RPMI7951 (cell line): ENCODE measurements around the gene PCSK7. TPM values are rescaled to one million over a fixed set of nuclear protein-coding genes. Genes with fewer than 3 reads are reported as not detected.
A peak's percentile ranks its signal among the peaks of the same experiment; 100 is the strongest.
"Not testable (repeated sequence)": the region's sequence is repeated elsewhere in the genome, so short reads cannot be mapped to it uniquely, and the experiment has no call there.

Experiments
- DNase-seq: peaks from one replicate; pipeline ENCODE4 v3.0.0-alpha.2; 2012; ENCODE audit warnings: low read depth
- total RNA-seq: library from RNA; depleted of rRNA; stranded (reverse); fragments of >200 nt; shearing (Covaris generic); gene quantifications from 2 replicates; pipeline ENCODE4 v1.2.3, GENCODE V29; 2014

PCSK7 gene
- total RNA-seq, 1 experiment from 2014 or later = 31.4 TPM

DNA sequence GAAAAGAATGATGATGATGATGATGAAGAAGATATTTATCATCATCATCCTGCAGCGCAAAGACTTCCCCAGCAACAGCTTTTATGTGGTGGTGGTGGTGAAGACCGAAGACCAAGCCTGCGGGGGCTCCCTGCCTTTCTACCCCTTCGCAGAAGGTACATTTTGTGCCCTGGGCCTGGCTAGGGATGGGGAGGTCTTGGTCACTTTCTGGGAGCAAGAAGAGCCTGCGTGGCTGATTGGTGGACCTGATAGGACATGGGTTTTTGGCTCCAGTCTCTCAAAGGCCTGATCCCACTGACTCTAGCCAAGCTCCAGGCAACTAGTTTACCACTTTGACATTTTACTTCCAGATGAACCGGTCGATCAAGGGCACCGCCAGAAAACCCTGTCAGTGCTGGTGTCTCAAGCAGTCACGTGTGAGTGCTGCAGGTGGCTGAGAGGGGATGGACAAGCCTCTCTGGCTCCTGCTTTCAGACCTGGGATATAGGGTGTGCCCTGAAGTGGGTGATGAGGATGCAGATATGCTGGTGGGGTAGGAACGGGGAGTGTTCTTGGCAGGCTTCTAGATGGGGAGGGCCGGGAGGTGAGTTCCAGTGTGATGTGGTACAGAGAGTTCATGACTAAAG lies 48.0 kb downstream of the PCSK7 start:
- no peak for DNase-seq

DNA sequence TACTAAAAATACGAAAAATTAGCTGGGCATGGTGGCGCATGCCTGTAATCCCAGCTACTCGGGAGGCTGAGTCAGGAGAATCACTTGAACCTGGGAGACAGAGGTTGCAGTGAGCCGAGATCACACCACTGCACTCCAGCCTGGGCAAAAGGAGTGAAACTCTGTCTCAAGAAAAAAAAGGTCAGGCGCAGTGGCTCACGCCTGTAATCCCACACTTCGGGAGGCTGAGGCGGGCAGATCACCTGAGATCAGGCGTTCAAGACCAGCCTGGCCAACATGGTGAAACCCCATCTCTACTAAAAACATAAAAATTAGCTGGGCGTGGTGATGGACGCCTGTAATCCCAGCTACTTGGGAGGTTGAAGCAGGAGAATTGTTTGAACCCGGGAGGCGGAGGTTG lies 48.7 kb downstream of the PCSK7 start:
- DNase-seq = not testable (repeated sequence)

DNA sequence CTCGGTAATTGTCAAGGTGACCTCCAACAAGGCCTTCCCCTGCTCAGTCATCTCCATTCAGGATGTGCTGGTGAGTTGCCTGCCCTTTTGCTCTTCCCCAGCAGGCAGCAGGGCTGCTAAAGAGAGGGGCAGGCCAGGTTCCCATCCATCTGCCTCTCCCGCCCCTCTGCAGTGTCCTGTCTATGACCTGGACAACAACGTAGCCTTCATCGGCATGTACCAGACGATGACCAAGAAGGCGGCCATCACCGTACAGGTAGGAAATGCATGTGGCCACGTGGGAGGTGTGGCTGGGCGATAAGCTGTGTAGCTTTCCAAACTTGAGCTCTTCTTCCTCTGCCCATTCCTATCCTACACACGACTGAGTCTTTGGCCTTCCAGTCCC lies 49.3 kb downstream of the PCSK7 start:
- no peak for DNase-seq

DNA sequence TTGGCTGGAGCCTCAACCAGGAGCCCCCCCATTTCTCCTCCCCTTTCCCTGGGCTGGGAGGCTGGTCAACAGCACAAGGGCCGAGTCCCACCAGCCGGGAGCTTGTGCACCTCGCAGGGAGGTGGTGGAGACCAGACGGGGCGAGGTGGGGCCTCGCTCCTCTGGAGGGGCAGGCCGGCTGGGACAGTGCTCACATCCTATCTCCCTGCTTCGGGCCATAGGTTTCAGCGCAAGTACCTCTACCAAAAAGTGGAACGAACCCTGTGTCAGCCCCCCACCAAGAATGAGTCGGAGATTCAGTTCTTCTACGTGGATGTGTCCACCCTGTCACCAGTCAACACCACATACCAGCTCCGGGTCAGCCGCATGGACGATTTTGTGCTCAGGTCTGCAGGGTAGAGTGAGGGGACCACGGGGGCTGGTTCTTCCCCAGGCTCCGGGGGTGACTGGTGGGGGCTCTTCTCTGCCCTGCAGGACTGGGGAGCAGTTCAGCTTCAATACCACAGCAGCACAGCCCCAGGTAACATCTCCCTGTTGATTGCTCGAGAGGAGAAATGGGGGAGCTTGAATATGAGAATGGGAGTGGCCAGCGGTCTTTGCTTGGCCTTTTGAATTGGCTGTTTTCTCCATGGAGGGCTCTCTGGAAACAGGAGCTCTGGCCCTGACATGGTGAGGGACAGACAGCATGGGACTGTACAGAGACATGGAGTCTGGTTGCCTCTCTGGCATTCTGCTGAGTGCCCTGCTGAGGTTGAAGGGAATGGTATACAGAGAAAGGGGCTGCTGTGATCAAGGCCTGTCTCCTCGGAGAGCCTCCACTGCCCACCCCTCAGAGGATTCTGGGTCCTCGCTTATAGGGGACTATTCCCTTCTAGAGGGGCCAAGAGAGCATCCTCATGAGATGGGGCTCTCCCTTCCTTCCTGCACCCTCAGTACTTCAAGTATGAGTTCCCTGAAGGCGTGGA lies 50.0 kb downstream of the PCSK7 start:
- DNase-seq = no peak

DNA sequence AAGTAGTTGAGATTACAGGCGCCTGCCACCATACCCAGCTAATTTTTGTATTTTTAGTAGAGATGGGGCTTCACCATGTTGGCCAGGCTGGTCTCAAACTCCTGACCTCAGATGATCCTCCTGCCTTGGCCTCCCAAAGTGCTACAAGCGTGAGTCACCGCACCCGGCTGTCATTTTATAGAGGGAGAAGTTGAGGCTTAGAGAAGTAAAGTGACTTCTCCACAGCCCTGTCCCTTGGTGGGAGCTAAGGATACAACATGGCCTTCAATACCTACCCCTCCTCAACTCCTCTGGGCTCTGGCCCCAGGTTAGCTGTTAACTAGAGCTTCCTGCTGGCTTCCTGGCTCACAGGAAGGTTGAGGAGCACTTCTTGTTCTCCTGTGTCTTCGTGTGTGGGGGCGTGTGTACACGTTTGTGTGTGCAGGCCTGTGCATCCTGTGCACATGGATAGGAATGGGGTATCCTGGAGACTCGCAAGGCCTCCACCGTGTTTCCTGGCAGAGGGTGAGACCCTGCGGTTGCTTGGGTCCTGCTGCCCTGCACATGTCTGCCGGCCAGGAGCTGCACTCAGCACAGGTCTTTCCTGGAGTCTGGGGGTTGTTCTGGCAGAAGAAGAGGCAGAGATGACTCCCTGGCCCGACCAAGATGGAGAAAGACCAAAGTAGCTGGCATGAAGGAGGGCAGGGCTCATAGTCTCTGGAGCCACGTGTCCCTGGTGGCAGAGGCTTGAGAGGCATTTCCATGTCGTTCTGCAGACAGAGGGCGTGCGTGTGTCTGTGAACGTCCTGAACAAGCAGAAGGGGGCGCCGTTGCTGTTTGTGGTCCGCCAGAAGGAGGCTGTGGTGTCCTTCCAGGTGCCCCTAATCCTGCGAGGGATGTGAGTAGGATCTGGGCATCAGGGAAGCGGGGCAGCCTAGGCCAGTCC lies 51.0 kb downstream of the PCSK7 start:
- DNase-seq = no peak

DNA sequence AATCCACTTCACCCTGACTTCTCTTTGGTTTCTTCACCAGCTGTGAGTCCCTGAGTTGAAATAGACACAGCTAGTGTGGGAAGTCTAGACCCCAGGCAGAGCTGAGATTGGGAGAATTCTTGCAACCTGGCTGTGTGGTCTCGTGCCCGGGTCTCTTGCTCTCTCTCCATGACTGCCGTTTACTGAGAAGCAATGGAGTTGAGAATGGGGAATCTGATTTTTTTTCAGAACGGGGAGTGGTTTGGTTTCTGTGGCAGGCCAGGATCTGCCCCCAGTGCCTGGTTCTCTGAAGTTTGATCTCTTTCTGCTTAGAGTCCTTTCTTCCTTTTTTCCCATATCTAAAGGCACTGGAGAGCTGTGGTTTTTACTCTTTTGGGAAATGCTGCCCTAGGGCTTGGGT lies 51.9 kb downstream of the PCSK7 start:
- peak; percentile 55 for DNase-seq

DNA sequence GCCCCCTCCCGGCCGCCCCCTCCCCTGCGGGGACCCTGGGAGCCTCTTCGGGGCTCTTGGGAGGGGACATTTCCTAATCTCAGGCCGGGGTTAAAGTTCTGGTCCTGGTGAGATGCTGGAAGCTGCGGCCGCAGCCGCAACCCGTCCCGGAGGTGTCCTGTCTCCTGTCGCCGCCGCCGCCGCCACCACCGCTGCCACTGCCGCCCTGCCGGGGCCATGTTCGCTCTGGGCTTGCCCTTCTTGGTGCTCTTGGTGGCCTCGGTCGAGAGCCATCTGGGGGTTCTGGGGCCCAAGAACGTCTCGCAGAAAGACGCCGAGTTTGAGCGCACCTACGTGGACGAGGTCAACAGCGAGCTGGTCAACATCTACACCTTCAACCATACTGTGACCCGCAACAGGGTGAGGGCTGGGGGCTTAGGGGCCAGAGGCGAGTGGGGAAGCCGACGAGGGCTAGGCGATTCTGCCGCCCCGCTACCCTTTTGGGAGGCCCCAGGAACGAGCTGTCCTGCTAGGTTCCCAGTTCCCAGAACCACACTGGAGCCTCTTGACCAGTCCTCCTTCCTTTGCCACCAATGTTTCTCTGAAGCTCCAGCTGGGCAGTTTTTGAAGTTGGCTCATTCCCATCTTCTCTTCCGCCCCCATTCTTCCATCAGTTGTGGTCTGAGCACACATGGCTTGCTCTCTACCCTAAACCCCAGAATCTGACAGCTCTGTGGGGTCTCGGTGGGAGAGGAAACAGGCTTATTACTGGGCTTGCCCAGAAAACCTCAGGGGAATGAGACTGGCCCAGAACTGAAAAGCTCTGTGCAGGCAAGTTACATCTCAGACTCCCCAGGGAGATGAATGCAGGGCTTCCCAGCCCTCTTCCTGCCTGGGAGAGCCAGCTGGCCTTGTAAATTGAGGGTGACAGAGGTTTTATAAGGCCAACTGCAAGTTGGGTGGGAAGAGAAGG lies 52.5 kb downstream of the PCSK7 start:
- DNase-seq = peak; percentile 46

DNA sequence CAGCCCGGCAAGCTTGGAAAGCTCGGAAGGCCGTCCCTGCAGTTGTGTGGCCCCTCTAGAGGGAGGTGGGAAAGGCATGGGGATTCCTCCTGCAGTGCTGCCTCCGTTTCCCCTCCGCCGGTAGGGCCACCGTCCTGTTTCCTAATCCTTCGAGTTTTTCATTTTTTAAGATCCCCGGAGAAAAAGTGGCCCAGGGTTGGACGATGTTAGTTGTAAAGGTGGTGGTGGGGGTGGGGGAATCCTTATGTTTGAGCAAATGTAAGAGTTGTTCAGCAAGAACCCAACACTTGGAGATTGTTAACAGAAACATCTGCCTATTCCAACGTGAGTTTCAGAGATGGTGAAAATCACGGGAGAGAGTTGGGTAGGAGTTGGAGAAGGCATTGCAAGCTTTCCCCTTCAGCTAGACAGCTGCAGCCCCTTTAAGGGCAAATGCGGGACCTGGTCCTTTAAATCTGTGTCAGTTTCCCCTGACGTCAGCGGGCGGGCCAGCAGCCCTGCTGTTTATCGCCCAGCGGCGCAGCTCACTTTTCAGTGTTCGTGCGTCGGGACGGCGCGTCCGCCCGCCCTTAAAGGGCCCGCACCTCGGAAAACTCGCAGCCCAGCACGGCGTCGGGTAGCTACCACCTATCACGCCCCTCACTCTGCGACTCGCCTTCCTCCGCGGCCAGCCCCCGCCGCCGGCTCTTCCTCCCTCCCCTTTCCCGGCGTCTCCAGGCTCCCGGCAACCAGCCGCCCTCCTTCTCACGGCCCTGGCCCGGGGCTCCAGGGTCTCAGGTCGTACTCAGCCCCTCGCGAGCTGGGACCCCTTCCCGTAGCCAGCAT lies 53.5 kb downstream of the PCSK7 start, which contains the start of gene SIDT2:
TSS of gene SIDT2 (plus strand) at position 534 of the 825 bp plus-strand sequence. CDS start 521 bp downstream, outside the sequence.
- DNase-seq = peak; percentile 92

DNA sequence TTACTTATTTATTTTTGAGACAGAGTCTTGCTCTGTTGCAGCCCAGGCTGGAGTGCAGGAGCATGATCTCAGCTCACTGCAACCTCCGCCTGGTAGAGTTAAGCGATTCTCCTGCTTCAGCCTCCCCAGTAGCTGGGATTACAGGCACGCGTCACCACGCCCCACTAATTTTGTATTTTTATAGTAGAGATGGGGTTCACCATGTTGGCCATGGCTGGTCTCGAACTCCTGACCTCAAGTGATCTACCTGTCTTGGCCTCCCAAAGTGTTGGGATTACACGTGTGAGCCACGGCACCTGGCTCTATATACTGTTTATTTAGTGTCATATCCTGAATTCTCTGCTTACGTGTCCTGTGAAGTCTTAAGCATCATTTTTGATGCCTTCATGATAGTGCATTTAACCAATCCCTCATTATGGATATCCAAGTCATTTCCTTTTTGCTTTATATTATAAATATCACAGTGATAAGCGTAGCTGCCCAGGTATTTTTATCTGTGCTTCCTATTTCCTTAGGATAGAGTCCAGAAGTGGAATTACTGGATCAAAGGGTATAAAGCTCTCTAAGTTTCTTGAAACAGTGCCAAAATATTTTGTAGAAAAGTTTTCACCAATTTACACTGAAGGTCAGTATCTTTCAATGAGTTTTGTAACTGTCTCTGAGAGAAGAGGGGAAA lies 54.2 kb downstream of the PCSK7 start:
- DNase-seq = no peak

DNA sequence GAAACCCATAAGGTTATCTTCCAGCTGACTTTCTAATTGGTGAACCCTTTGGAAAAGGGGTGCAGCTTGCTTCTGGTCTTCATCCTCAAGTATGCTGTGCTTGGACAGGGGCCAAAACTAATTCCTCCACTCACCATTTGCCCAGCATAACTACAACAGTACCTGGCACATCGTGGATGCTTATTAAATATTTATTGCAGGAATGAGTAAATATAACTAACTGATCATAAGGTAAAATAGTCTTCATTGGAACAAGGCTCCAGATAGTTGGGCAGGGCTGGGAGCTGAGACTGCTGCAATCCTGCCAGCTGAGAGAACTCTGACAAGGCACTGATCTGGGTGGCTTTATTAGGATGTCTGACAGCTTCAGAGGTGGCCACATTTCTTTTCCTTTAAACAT lies 55.7 kb downstream of the PCSK7 start:
- no peak for DNase-seq

DNA sequence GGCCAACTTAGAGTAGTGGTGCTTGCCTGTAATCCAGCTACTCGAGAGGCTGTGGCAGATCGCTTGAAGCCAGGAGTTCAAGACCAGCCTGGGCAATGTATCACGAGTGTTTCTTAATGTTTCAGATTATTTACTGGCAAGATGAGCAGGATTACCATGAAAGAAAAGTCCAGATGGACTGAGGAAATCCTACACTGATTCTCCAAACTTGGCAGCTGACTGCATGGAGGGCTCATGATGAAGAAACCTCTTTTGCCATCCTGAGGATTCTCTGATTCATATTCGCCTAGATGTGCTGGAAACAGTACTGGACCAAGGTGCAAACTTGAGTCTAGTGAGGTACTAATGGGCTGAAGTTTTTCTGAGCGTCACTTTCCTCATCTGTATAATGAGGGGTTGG lies 56.1 kb downstream of the PCSK7 start:
- DNase-seq = no peak

DNA sequence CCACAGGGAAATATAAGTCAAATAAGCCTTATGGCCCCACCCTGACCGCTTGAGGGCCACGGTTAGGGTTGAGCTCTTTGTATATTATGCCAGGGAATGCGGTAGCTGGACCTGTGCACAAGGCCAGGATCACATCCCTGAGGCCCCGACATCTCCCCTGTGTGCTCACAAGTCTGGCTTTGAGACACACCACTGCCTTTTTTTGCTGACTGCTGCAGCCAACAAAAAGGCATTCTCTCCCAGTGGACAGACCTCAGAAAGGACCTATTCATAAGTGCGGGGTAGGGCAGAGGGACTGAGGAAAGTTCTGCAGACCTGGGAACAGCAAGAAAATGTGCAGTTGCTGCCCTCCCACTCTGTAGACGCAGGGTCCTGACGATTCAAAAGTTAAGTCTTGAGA lies 56.8 kb downstream of the PCSK7 start:
- DNase-seq = peak; percentile 25

DNA sequence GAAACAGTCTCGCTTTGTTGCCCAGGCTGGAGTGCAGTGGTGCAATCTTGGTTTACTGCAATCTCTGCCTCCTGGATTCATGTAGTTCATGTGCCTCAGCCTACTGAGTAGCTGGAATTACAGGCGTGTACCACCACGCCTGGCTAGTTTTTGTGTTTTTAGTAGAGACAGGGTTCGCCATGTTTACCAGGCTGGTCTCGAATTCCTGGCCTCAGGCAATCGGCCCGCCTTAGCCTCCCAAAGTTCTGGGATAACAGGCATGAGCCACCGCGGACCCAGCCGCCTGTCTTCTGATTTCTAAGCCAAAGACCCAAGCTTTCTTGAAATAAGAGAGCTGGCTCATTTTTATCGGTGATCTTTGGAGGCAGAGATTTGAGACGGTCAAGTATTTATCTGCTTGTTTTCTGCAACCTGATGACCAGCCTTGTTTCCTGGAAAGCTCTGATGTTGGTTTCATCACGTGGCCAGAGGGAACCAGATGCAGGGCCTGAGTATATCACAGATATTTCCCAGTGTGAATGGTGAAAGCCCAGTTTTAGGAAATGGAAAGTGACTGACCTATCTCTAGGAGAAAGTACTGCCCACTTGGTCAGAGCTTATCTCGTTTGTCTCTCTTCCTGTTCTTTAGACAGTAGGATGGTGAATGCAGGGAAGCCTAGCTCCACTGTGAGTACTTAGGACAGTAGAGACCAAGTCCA lies 59.0 kb downstream of the PCSK7 start:
- DNase-seq = peak; percentile 38

DNA sequence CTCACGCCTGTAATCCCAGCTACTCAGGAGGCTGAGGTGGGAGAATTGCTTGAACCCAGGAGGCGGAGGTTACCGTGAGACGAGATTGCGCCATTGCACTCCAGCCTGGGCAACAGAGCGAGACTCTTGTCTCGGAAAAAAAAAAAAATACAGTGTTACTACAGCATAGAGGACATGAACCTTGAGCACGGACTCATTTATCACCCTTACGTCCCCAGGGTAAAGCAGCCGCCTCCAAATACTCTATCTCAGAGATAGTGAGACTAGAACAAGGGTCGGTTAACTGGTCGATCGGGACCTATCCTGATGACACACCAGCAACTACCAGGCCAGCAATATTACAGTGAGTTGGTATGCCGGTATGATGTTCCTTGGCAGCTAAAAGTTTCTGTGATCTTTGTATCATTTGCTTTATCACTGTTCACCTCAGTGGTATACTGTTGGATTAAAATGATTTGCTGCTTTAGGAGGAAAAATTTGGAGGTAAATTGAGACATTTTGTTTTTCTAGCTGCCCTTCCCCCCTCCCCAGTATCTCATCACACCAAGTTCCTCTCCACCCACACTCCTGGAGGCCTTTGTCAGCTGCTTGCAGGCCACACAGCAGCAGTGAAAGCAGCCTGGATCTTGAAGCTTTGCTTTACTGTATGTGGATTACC lies 60.3 kb downstream of the PCSK7 start:
- DNase-seq = no peak

DNA sequence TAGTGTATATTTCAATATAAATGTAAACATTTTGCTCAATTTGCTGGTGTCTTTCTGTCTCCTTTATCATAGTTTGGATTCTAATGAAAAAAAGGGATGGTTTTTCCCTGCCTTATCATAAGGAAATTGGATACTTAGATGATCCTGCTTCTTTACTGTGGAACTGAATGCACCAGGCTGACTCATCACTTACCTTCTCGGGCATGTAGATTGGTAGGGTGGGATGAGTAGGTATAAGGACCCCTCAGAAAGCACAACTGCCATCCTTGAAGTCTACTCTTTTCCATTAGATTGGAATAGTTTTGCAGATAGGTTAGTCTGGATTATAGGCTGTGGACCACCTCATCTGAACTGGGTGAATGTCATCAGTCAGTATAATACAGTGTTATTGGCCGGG lies 60.9 kb downstream of the PCSK7 start:
- no peak for DNase-seq

DNA sequence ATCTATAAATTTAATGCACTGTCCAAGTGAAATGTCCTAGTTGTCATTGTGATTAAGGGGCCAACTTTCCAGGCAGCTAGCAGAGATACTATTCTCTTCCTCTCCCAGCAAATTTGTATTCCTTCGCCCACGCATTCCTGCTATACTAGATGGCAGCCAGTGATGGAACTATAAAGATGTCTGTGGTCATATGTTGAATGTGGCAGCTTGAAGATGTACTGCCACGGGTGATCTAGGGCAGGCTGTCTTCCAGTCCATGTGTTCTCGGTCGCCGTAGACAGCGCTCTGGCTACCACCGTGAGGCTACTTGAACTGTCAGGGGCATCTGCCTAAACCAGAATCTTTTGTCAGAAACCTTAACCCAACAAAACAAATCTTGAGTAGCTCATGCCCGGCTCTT lies 61.7 kb downstream of the PCSK7 start:
- DNase-seq = no peak

DNA sequence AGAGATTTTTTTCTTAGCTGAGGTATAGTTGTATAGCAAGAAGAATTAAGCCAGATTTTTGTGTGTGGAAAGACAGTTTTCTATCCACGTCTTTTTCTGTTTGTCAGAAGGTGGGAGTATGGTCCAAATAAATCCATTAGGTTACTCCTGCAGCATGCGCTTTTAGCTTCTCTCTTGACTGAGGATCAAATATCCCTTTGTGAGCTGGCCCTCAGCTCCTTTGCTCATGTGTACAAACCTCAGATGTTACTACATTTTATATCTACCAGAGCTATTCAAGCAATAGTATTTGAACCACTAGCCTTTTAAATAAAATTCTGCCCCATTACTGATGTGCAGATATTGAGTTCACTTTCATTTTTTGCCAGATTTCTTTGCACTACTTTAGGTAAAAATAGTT lies 62.1 kb downstream of the PCSK7 start:
- DNase-seq = no peak

DNA sequence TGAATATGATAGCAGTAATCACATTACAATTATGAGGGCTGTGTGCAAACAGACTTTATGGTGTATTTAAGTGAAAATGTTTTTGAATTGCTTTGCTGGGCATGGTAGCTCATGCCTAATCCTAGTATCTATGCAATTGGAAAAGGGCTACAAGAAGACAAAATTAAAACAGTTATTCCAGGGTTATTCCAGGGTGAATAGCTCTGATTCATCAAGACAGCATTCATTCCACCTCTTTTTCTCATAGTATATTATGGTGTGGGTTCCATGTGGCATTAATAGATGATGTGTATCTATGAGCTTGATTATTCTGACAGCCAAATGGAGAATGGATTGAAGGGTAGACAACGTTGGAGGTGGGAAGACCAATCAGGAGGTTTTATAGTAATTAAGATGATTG lies 65.4 kb downstream of the PCSK7 start:
- no peak for DNase-seq
